Smooth muscle cell of the brain vasculature (primary cell): ENCODE data around the gene USP32.

Source experiments
- DNase-seq: peaks from one replicate; pipeline ENCODE4 v3.0.0-alpha.2; 2012; ENCODE audit warnings: low read depth, low spot score

The USP32 gene

DNA sequence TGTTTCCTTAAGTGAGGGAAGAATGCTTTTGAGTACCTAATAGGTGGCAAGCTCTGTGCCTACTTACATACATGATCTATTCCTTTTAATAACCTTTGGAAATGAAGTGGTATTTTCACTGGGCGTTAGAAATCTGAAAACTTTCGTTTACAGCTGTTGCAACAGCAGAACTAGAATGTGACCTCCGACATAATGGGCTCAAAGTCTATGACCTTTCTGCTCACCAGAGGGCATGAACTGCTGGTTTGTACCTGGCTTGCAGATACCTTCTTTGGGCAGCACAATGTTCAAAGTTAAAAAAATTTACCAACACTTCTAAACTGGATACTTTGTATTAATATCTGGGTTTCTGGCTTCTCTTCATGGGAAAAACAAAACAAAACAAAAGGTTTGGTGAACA lies 217.9 kb downstream of the USP32 start:
- DNase-seq = no peak

GRCh38 chr17:60173304-60173819 lies 218.6 kb downstream of the USP32 start:
- no peak for DNase-seq

DNA sequence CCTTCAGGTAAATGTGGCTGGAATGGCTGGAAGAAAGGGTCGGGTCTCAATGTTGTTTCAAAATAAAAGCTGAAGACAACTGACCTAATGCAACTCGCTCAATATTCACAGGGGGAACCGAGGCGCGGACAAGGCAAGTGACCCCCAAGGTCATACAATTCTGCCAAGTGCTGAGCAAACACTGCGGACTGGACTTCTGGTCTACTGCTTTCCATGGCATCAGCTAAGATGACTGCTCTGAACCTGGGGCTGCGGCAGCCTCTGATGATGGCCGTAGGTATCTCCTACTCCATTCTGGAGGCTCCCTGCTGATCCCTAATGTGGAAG lies 220.2 kb downstream of the USP32 start:
- DNase-seq = no peak

GRCh38 chr17:60170835-60171752 lies 220.8 kb downstream of the USP32 start:
- no peak for DNase-seq

- DNase-seq = no peak
Observed at GRCh38 chr17:60169921-60170817, 221.8 kb downstream of the USP32 start.

DNA sequence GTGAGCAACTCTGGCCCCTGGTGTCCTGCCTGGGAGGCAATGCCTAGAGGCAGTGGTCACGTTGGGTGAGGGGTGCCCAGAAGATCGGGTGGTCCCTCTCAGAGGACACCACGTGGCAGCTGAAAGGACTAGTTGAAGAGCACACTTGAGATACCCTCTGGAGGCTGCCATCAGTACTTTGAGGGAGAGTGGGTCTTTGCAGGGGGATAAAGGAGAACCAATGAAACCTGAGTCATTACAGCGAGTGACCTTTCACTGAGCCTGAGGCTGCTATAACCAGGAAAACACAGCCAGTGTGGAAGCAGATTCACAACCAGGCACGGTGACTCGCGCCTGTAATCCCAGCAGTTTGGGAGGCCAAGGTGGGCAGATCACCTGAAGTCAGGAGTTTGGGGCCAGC lies 223.3 kb downstream of the USP32 start:
- no peak for DNase-seq

GRCh38 chr17:60167065-60167741 lies 224.7 kb downstream of the USP32 start:
- DNase-seq = no peak

GRCh38 chr17:60165971-60166370 lies 226.0 kb downstream of the USP32 start:
- no peak for DNase-seq

DNA sequence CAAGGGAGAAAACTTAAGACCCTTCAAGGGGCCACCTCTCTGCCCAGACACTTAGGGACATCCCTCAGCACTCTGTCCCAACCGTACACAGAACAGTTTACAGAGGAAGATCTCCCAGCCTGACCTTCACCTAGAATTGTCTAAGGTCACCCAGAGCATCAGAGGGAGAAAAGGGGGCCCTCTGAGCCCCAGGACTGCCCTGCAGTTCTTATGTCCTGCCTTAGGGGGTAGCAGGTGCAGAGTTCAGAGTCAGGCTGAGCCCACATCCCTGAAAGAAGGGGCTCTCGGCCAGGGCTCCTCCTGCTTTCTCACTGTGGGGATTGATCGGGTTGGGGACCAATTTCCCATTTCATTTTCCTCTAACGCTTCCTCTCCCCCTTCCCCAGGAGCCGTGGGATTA lies 226.7 kb downstream of the USP32 start:
- no peak for DNase-seq

GRCh38 chr17:60164697-60165096 lies 227.2 kb downstream of the USP32 start:
- DNase-seq = no peak

GRCh38 chr17:60164164-60164563 lies 227.8 kb downstream of the USP32 start:
- DNase-seq = no peak

- DNase-seq = no peak
Observed at GRCh38 chr17:60163108-60163784, 228.7 kb downstream of the USP32 start.

GRCh38 chr17:60161598-60162330 lies 230.2 kb downstream of the USP32 start:
- DNase-seq = no peak

GRCh38 chr17:60160829-60161501 lies 231.0 kb downstream of the USP32 start:
- no peak for DNase-seq

GRCh38 chr17:60159479-60159866 lies 232.5 kb downstream of the USP32 start:
- DNase-seq = no peak

GRCh38 chr17:60158751-60159478 lies 233.0 kb downstream of the USP32 start:
- no peak for DNase-seq

GRCh38 chr17:60157487-60158040 lies 234.4 kb downstream of the USP32 start:
- DNase-seq = no peak

- no peak for DNase-seq
Observed at GRCh38 chr17:60156746-60157145, 235.2 kb downstream of the USP32 start.

- DNase-seq = no peak
Observed at GRCh38 chr17:60155815-60156214, 236.1 kb downstream of the USP32 start.
